Stimulated activated CD4-positive, alpha-beta T cell treated with anti-CD3 and anti-CD28 coated beads, Interleukin-12 subunit alpha, Interleukin-12 subunit beta, amount 100 ng/mL, for 48 hours (primary cell): Measurements from ENCODE around the gene TACR2.

Source experiments
- DNase-seq, 3 donors: peaks; one replicate each; pipeline ENCODE4 v3.0.0-alpha.2; 2020; ENCODE audit warnings: low read depth in 2 of 3, low spot score in 1 of 3

TACR2 gene

GRCh38 chr10:69405221-69405620, 11.5 kb downstream of the TACR2 start:
- no peak for DNase-seq

DNA sequence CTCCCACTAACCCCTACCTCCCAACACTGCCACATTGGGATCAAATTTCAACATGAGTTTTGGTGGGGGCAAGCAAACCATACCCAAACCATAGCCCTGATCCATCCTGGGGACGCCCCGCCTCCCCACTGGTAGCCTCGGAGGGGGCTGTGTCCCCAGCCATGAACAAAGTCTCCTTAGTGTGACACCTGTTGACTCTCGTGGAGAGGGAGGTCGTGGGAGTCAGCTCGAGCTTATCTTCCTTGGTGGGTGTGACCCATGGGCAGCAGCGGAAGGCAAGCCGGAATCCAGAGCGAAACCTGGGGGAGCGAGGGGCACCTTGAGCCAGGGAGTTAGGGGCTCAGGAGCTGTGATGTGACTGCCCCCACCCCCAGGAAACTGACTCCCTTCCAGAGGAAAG, 11.9 kb downstream of the TACR2 start:
- no peak for DNase-seq

DNA sequence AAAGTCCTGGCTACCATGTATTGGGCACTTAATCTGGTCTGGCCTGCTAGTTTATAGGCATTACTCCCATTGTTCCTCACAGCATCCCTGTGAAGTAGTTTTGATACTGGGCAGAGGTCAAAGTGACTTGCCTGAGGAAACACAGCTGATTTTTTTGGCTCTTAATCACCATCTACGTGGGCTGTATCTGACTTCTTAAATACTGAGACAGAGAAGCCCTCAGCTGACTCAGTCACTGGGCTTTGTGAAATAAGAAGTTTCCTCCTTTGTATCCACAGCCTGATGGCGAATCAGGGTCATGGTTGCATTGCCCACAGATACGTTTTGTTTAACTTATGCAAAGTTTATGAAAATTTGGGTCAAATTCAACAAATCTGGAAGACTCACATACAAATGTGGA, 13.2 kb downstream of the TACR2 start:
- no peak for DNase-seq

GRCh38 chr10:69403066-69403465, 13.7 kb downstream of the TACR2 start:
- DNase-seq, result no peak

DNA sequence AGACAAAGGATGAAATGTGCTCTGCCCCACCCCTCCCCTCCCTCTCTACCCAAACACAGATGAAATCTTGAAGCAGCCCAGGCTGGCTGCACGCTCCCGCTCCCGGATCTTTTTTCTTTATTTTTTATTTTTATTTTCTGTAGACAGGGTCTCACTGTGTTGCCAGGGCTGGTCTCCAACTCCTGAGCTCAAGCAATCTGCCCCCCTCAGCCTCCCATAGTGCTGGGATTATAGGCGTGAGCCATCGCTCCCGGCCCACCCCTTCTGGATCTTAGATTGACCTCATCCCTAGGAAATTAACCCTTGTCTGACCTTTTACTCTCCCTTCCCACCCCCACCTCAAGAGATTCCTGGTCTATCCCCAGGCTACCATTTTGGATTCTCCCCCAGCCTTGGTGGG, 14.3 kb downstream of the TACR2 start:
- no peak for DNase-seq

- DNase-seq, result no peak
These were observed 15.3 kb downstream of the TACR2 start for GRCh38 chr10:69401416-69401815.

DNA sequence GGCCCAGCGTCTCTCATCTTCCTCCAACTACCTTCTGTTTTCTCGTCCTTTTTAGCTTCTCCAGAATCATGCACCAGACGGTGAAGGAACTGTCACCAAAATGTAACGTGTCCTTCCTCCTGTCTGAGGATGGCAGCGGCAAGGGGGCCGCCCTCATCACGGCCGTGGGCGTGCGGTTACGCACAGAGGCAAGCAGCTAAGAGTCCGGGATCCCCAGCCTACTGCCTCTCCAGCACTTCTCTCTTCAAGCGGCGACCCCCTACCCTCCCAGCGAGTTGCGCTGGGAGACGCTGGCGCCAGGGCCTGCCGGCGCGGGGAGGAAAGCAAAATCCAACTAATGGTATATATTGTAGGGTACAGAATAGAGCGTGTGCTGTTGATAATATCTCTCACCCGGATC, 15.8 kb downstream of the TACR2 start:
- DNase-seq, result no peak

DNA sequence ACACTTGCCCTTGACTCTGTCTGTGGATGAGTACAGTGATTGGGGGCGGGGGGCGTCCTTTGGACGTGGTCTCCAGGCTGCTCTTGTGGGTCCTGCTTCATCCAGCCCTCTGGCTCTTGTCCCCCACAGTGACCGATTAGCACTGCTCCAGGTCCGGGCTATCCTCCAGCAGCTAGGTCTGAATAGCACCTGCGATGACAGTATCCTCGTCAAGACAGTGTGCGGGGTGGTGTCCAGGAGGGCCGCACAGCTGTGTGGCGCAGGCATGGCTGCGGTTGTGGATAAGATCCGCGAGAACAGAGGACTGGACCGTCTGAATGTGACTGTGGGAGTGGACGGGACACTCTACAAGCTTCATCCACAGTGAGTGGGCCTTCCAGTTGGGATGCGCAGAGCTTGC, 18.3 kb downstream of the TACR2 start:
- DNase-seq, result no peak

DNA sequence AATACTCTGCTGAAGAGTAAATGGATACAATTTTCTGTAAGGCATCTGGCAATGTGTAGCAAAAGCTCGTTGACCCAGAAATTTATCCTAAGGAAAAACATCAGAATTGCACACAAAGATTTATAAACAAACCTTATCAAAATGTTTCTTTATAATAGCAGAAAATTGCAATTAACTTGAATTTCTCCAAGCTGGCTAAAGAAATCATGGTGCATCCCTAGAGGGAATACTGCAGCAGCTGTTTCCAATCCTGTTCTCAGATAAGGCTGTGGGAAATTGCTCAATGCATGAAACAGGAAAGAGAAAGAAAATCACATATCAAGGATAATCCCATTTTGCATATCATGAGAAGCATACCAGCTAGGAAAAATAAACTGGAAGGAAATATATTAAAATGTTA, 18.7 kb downstream of the TACR2 start:
- DNase-seq, result no peak

- no peak for DNase-seq
These were observed 22.7 kb downstream of the TACR2 start for GRCh38 chr10:69394020-69394419.

- peak; percentile 65 to 80 (median 70) for DNase-seq
These were observed 24.2 kb downstream of the TACR2 start for GRCh38 chr10:69392481-69393000.

DNA sequence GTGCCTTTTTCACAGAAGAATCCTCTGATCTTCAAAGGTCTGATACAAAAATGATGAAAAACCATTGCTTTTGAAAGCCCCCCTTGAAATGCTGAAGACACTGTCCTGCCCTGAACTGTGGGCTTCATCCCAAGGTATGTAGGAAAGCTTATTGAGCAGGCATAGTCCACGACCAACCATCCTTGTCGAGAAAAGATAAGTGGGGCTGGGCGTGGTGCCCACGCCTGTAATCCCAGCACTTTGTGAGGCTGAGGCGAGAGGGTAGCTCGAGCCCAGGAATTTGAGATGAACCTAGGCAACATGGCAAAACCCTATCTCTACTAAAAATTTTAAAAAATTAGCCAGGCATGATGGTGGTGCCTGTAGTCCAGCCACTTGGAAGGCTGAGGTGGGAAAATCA, 25.6 kb downstream of the TACR2 start:
- no peak for DNase-seq

GRCh38 chr10:69389827-69390490, 26.8 kb downstream of the TACR2 start:
- DNase-seq, result no peak

GRCh38 chr10:69388488-69388887, 28.2 kb downstream of the TACR2 start:
- no peak for DNase-seq

- DNase-seq, result no peak
These were observed 29.2 kb downstream of the TACR2 start for GRCh38 chr10:69387500-69387899.

DNA sequence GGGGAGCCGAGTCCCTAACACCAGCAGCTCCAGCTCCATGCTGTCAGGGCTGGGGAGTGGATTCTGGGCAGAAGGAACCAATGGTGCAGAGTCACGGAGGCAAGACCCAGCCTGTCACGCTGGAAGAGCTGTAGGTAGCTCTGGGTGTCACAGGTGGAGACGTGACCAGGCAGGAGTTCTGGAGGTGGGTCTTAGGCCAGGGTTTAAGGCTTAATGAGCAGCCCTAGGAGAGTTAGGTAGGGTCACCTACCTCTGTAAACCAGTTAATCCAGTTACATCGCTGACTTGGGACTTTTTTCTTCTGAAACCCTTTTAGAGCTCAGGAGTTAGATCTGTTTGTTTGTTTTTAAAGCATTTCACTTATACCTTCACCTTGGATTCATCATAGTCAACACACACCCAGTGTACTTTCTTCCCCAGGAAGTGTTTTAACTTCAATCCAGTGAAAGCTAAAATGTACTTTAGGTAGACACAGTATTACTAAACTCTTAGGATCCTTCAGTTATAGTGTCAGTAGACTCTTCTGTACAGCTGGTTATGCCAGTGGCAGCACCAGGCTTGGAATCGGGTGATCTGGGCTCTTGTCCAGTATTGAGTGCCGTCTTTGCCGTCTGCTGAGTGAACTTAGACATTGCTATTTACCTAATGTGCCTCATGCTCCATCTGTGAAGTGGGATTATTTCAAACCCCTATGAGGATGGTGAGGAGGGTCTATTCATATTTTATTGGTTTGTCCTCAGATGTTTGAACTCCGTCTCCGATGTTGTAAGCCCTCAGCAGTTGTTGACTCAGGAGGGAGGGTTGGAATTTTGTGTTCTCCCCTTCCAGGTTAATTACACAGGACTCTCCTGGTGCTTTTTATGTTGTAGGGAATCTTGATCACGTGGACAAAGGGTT, 31.0 kb downstream of the TACR2 start:
- no peak for DNase-seq

GRCh38 chr10:69384320-69384719, 32.4 kb downstream of the TACR2 start:
- DNase-seq, result no peak

DNA sequence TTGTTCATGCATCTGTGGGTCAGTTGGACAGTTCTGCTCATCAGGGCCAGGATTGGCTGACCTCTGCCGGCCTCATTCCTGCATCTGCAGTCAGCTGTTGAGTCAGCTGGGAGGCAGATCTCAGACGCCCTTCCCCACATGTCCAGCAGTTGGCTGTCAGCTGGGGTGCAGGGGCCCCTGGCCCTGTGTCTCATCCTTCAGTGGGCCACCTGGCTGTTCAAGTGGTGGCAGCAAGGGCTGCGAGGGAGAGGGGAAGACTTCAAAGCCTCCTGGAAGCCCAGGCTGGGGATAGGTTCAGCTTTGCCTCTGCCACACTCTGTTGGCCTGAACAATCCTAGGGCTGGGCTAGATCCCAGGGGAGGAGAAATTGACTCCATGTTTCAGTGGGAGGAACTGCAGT, 33.2 kb downstream of the TACR2 start:
- no peak for DNase-seq

GRCh38 chr10:69382382-69383117, 34.2 kb downstream of the TACR2 start:
- no peak for DNase-seq

GRCh38 chr10:69379800-69380199, 36.9 kb downstream of the TACR2 start:
- DNase-seq, result no peak

DNA sequence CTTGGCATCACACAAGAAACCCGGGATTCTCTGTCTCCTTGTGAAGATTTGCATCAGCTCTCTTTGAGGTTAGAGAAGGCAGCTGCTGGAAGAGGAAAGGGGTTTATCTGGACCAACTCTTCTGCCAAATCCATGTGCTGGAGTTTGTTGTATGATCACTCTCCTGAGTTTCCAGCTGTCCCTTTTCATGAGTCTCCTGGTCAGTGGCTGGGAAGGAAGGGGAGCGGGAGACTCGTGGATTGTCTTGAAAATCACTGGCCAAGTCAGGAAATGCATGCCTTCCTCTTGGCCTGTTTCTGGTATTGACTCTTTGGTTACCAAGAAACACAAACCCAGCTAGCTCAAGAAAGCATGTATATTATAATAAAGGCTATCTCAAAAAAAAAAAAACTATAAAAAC, 38.8 kb downstream of the TACR2 start:
- DNase-seq, result no peak

- no peak for DNase-seq
These were observed 39.5 kb downstream of the TACR2 start for GRCh38 chr10:69377191-69377590.
